K562 (cell line): ENCODE measurements around the gene ENO2.

Experiments used
- BHLHE40 ChIP-seq: IDR thresholded peaks from 2 replicates; pipeline ENCODE4 v1.6.1; 2011; ENCODE audit warnings: low read length, improper control_type of control experiment
- CREM ChIP-seq: IDR thresholded peaks from 2 replicates; pipeline ENCODE4 v1.6.1; 2014; ENCODE audit warnings: antibody characterized with exemption, low read depth
- DDX20 ChIP-seq: fragments of 450-650 bp; IDR thresholded peaks from 2 replicates; pipeline ENCODE4 v1.6.1; 2016; ENCODE audit warnings: missing genetic modification characterization, low read depth, mild to moderate bottlenecking, missing compliant biosample characterization, moderate library complexity
- ZNF140 ChIP-seq: fragments of 250-450 bp; sonication (Bioruptor Pico); IDR thresholded peaks from 2 replicates; pipeline ENCODE4 v1.8.0; 2021; ENCODE audit warnings: moderate library complexity, mild to moderate bottlenecking, inconsistent platforms
- TF ChIP-seq, protein P1 (sequence below), 3 experiments: IDR thresholded peaks in 2 of 3; conservative IDR thresholded peaks in 1 of 3; 2 replicates each; pipeline ENCODE4 v1.5.1; 2011 to 2012; ENCODE audit warnings: low read length in 3 of 3, mild to moderate bottlenecking in 3 of 3, control low read depth in 2 of 3, improper control_type of control experiment in 1 of 3, inconsistent platforms in 1 of 3, low read depth in 1 of 3, mixed read lengths in 1 of 3, moderate library complexity in 1 of 3; ENCODE audit not compliant: insufficient read depth in 2 of 3
- TF ChIP-seq, protein P2 (sequence below): sonication (generic); formaldehyde crosslinking; IDR thresholded peaks from 2 replicates; pipeline ENCODE4 v1.8.1; 2023; ENCODE audit warnings: mild to moderate bottlenecking, missing genetic modification reagents
- TF ChIP-seq, protein P3 (sequence below): fragments of 250-450 bp; sonication (Bioruptor Pico); IDR thresholded peaks from 2 replicates; pipeline ENCODE4 v1.5.0; 2021

DNA sequence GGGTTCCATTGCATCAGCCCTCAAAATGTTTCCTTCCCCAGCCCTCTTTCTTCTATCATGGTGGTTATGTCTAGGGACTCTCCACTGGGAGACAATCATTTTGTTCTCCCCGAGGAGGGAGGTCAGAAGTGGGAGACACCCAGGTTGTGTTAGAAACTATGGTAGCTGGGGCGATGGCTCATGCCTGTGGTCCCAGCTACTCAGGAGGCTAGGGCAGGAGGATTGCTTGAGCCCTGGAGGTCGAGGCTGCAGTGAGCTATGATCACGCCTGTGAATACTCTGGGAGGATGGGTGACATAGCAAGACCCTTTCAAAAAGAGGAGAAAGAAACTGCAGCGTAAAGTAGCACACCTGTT, 22.8 kb upstream of the ENO2 start:
- TF ChIP-seq CREM (no peak), DDX20 (no peak), BHLHE40 (no peak), ZNF140 (CRISPR knock-in tag) (no peak)
- TF ChIP-seq, protein P1, sequence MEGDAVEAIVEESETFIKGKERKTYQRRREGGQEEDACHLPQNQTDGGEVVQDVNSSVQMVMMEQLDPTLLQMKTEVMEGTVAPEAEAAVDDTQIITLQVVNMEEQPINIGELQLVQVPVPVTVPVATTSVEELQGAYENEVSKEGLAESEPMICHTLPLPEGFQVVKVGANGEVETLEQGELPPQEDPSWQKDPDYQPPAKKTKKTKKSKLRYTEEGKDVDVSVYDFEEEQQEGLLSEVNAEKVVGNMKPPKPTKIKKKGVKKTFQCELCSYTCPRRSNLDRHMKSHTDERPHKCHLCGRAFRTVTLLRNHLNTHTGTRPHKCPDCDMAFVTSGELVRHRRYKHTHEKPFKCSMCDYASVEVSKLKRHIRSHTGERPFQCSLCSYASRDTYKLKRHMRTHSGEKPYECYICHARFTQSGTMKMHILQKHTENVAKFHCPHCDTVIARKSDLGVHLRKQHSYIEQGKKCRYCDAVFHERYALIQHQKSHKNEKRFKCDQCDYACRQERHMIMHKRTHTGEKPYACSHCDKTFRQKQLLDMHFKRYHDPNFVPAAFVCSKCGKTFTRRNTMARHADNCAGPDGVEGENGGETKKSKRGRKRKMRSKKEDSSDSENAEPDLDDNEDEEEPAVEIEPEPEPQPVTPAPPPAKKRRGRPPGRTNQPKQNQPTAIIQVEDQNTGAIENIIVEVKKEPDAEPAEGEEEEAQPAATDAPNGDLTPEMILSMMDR (IDR thresholded peaks at IDR 0.05 in 2 of 3, conservative IDR thresholded peaks at IDR 0.05 in 1 of 3; ENCODE audit: insufficient read depth in 2 of 3, low read depth in 1 of 3, low read length in 3 of 3), result no peak
- TF ChIP-seq, protein P2, sequence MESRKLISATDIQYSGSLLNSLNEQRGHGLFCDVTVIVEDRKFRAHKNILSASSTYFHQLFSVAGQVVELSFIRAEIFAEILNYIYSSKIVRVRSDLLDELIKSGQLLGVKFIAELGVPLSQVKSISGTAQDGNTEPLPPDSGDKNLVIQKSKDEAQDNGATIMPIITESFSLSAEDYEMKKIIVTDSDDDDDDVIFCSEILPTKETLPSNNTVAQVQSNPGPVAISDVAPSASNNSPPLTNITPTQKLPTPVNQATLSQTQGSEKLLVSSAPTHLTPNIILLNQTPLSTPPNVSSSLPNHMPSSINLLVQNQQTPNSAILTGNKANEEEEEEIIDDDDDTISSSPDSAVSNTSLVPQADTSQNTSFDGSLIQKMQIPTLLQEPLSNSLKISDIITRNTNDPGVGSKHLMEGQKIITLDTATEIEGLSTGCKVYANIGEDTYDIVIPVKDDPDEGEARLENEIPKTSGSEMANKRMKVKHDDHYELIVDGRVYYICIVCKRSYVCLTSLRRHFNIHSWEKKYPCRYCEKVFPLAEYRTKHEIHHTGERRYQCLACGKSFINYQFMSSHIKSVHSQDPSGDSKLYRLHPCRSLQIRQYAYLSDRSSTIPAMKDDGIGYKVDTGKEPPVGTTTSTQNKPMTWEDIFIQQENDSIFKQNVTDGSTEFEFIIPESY (CRISPR knock-in tag), result no peak
- TF ChIP-seq, protein P3, sequence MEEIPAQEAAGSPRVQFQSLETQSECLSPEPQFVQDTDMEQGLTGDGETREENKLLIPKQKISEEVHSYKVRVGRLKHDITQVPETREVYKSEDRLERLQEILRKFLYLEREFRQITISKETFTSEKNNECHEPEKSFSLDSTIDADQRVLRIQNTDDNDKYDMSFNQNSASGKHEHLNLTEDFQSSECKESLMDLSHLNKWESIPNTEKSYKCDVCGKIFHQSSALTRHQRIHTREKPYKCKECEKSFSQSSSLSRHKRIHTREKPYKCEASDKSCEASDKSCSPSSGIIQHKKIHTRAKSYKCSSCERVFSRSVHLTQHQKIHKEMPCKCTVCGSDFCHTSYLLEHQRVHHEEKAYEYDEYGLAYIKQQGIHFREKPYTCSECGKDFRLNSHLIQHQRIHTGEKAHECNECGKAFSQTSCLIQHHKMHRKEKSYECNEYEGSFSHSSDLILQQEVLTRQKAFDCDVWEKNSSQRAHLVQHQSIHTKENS (CRISPR knock-in tag), result no peak
